Stimulated activated naive CD4-positive, alpha-beta T cell treated with Interleukin-2 at 50 U/mL for 16 hours (primary cell): ENCODE results near the gene BACH2.

Experiments
- DNase-seq: peaks from one replicate; lab custom pipeline; 2025; lab: John Stamatoyannopoulos, UW

The BACH2 gene

GRCh38 chr6:90093558-90094073, 203.0 kb downstream of the BACH2 start:
- no peak for DNase-seq

- DNase-seq, result no peak
Measured at GRCh38 chr6:90090866-90091265, 205.8 kb downstream of the BACH2 start.

GRCh38 chr6:90088009-90088408, 208.6 kb downstream of the BACH2 start:
- no peak for DNase-seq

- no peak for DNase-seq
Measured at GRCh38 chr6:90087106-90087833, 209.4 kb downstream of the BACH2 start.

DNA sequence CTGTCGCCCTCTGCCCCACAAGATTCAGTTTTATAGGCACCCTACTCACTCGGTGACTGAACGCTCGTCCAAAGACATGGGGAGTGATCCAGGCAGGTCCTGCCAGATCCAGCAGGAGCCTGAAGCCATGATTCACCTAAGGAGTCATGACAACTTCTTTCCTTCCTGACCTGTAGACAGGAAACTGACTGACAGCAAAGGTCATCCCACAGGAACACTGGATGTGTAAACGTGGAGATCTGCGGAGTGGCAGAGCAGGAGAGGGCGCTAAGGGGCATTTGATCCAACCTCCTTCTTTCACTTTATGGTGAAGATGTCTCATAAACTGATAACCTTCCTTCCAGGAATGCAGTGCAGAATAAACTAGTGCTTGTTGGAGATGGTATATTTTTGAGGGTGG, 210.1 kb downstream of the BACH2 start:
- DNase-seq, result no peak

DNA sequence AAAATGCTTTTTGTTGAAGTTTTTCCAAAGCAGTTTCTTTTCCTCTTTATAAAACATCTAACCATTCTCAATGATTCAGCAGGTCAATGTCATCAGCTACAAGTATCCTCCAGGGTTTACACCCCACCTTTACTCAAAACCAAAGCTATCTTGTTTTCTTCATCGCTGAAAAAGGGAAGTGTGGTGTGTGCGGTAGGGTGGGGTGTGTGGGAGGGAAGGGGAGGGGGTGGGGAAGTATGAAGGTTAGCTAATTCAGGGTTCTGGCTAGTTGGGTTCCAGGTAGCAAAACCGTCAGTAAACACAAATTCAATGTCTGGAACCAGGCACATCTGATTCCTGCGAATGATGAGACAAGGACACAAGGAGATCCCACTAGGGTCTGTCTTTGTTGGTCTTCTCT, 212.8 kb downstream of the BACH2 start:
- DNase-seq, result peak; percentile 54

DNA sequence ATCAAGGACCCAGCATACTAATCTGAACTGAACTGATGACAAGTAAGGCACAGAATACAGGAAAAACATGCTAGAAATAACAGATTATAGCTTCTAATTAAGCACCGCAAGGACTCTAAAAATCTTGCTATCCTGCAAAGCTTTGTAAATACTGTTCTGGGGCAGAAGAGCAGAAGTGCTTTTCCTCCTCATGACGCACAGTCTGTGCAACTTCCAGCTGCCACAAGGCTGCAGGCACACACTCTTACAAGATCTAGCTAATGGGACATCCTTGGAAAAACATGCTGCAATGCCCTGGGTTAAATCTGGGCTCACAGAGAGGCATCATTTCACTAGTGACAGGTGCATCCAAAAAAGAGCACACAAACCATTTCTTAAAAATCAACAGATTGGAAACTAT, 213.8 kb downstream of the BACH2 start:
- DNase-seq, result no peak

DNA sequence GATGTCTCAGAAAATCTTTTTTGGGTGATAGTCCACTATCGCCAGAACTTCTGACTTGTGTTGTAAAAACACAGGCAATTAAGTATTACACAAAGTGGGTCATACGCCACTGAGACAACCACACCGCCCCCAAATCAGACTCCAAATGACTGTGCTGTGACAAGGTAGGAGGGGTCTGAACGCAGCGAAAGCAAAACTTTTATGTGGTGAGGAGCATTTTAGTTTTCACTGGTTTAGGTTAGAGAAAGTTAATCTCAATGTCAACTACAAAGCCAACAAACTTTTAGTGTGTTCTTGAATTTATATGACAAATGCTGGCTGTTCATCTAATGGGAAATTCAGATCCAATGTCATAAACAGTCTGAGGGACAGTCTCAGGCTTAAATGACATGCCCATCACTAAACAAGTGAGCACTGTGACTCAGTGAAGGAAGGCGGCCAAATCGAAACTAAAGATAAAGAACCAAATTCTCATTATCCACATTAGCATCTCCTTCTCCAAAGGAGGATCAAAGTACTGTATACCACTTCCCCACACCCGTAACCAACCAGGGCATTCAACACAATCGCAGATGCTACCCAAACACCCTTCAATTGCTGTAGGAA, 215.7 kb downstream of the BACH2 start:
- DNase-seq, result peak; percentile 80

GRCh38 chr6:90079560-90080490, 216.8 kb downstream of the BACH2 start:
- peak; percentile 66 for DNase-seq

DNA sequence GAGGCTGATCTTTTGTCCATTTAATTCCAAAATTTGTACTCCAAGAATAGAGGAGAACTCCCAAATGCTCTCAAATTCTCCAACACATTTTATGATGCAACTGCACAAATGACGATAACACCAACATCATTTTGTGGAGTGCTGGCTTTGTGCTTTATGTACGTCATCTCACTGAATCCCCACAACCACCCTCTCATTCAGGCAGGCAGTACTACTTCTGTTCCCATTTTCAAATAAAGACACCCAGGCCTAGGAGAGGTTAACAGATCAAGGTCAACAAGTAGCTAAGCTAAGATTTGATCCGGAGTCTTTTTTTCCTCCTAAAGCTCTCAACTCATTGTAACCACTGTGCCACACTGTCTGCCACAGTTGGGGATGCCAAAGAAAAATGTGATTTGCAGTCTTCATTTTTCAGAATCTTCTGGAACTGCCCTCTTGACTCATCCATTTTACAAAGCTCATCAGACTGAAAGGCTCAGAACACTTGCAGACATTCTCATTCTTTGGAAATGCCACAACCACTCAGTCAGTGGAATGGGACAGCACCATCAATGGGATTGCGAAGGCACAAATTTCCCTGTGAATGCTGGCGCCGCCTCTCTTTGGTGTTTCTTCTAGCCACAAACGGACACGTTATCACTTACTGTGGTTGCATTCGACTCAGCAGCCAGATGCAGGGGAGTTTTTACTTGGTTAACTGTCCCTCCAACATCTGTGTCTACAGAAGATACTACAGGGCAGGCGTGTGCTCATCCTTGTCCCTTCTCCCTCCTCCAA, 217.9 kb downstream of the BACH2 start:
- DNase-seq, result peak; percentile 72

DNA sequence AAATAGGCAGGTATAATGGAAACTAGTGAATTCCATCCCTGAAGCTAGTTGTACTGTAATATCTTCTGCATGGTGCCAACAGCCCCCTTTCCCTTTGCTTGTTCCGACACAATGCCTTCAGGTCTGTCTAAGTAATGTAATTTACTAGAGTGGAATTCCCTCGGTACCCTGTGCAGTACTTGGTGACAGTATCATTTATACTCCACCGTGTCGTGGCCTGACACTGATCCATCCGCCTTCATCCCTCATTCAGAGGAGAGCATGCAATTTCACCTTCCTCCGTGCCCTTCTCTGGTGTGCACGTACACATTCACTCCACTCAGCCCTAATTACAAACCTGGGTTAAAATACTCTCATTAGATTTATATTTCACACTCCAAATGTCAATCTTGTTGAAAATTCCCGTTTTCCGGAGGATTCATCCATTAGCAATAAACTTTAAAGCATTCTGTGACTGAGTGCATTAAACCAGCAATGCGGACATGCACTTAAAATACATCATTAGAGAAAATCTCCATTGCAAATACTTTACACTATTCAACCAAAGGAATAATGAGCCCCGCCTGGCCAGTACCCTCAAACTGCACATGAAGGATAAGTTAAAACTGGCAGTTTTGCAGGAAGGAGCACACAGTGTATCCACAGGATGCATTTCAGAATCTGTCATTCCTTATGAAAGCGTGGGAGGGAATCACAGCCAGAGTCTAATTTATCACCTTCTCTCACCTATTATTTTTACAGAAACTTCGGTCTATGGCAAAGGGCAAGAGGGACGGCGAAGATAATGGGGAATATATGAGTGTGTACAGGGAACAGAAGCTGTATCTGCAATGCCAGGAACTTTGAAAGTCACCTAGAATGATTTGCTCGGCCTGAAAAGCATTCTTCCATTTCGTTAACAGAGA, 219.9 kb downstream of the BACH2 start:
- DNase-seq, result no peak

GRCh38 chr6:90074161-90074850, 222.3 kb downstream of the BACH2 start:
- DNase-seq, result no peak

DNA sequence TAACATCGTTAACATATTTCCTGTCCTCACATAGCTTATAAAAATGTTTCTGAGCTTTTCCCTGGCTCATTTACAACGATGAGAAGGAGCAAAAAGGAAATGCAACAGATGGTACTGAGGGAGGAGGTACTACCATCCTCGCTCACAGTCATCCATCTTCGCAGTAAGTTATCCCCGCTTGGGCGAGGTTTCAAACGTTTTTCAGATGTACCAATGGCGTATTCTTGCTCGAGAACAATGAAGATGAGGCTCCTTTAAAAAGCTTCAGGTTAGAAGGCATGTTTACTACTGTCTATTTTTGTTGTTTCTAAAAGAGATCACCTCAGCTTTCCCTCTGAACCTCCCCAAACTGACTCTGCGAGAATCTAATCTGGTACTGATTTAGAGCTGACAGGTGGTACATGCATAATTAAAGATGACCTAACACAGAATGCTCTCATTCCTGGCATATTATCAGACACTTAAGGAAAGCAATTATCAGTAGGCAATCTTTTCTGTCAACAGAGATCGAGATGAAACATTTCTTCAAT, 223.6 kb downstream of the BACH2 start:
- no peak for DNase-seq

DNA sequence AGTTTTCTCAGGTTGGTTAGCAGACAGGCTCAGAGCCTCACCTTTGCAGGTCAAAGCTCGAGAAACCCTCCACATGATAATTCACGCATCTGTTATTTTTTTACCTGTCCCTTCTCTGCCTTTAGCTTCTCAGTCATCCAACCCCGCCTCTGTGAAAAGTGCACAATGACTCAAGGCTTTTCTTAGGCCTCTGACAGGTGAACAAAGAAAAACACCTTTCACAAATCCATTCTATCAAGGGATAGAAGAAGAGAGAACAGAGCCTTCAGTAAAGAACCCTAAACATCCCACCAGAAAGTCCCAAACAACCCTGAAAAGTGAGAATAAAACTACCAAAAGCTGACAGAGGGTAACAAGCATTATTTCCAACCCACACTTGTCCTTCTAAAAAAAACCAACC, 224.1 kb downstream of the BACH2 start:
- no peak for DNase-seq

DNA sequence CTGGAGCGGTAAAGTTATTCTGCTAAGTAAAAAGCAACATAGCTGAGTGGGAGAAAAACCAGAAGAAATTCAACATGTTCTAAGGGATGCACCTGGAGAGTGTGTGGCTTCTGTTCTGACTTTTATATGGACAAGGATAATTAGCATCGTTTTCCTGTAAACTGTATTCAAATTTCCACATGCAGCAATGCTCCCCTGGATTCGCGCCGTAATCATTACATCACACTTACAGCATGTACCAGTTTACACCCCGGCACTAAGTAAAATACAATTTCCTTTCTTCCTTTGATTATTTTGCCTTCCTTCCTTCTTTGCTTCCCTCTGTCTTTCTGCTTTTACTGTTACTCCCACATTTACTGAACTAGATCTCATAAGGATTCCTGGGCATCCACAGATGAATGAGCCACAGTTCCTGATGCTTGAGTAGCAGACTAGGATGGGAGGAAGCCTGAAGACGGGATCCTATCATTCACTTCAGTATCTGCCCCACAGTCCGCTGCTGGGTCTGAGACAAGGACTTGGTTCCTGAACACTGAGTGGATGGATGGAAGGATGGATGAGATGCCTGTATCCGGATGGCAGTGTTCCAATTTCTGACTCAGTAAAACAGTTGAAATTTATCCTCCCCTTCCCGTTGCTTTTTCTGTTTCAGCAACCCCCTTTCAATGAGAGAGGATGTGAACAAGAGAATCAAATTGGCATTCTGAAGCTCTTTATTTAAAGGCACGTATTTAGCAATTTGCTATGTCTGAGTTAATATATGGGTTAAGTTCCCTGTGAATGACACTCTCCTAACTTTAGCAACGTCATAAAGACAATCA, 227.7 kb downstream of the BACH2 start:
- DNase-seq, result no peak

GRCh38 chr6:90068264-90068663, 228.4 kb downstream of the BACH2 start:
- DNase-seq, result peak; percentile 10

DNA sequence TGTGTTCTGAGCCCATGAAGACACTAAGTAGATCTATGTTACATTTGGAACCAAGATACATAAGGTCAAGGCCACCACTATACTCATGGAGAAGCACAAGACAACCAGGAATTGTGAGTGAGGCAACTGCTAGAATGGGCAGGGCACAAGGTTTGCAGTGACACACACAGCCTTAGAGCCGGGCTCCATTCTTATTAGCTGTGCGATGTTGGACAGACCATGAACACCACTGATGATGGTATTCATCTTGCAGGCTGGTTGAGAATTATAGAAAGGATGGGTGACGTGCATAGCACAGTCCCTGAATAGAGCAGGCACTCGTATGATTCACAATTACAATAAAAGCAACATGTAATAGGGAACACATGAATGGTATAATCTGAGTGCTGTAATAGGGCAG, 229.9 kb downstream of the BACH2 start:
- DNase-seq, result no peak

DNA sequence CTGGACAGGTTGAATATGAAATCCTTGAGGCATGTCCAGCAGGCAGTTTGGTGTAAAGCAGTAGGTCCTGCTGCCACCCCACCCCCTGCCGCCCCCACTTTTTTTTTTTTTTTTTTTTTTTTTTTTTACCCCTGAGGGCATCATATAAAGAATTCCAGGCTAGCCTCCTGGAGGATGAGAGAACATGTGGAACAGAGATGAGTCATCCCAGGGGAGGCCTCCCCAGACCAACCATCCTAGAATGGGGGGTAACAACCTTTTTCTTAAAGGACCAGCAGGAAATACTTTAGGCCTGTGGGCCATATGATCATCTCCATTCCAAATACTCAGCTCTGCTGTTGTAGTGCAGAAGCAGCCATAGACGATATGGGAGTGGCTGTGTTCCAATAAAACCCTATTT, 231.5 kb downstream of the BACH2 start:
- DNase-seq, result no peak

GRCh38 chr6:90062667-90063066, 234.0 kb downstream of the BACH2 start:
- no peak for DNase-seq
